AG09309 (cell line): ENCODE measurements around the gene CASP2.

Experiments used
- DNase-seq: peaks from one replicate; pipeline ENCODE4 v3.0.0-alpha.2; 2010; ENCODE audit warnings: low read depth
- H3K4me3 ChIP-seq: 2 replicates; pipeline ENCODE4 v1.5.1; 2011; ENCODE audit warnings: mild to moderate bottlenecking, low read depth, low read length, moderate library complexity; ENCODE audit not compliant: control insufficient read depth
- TF ChIP-seq, protein P1 (sequence below): IDR thresholded peaks from 2 replicates; pipeline ENCODE4 v1.5.1; 2011; ENCODE audit warnings: mild to moderate bottlenecking, low read depth, low read length, inconsistent platforms; ENCODE audit not compliant: insufficient read depth, control insufficient read depth; ENCODE audit errors: missing control alignments

Gene CASP2

DNA sequence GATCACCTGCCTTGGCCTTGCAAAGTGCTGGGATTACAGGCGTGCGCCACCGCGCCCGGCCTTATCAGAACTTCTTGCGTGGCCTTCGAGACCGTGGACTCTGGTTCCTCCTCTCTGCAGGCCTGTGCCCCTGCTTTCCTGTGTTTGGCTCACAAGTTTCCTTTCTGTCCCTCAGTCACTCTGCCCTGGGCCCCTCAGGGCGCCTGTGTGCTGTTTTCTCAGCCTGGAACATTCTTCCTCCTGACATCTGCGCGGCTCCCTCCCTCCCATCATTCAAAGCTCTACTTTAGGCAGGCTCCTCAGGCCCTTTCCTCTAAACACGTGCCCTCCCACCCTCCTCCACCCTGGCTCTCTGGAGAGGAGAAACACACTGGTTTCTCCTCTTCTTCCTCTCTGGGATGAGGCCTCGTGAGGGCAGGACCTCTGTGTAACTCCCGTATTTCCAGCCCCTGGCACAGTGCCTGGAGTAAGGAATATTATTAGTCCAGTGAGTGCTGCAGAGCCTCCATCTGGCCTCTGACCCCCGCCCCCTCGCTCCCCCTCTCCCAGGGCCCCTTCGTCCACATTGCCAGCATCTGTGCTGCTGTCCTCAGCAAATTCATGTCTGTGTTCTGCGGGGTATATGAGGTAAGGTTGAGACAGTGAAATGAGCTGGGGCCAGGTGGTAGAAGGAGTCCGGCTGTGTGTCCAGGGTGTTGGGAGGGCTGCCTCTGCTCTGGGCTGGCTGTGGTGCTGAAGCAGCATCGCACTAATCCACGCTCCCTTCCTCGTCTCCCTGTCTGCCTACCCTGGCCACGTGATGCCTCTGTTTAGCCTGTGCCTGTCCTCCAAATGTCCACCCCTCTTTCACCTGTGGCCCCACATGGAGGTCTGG, 34.8 kb downstream of the CASP2 start:
- no peak overlapping the region for H3K4me3 ChIP-seq
- no peak for DNase-seq
- TF ChIP-seq, protein P1, sequence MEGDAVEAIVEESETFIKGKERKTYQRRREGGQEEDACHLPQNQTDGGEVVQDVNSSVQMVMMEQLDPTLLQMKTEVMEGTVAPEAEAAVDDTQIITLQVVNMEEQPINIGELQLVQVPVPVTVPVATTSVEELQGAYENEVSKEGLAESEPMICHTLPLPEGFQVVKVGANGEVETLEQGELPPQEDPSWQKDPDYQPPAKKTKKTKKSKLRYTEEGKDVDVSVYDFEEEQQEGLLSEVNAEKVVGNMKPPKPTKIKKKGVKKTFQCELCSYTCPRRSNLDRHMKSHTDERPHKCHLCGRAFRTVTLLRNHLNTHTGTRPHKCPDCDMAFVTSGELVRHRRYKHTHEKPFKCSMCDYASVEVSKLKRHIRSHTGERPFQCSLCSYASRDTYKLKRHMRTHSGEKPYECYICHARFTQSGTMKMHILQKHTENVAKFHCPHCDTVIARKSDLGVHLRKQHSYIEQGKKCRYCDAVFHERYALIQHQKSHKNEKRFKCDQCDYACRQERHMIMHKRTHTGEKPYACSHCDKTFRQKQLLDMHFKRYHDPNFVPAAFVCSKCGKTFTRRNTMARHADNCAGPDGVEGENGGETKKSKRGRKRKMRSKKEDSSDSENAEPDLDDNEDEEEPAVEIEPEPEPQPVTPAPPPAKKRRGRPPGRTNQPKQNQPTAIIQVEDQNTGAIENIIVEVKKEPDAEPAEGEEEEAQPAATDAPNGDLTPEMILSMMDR, result no peak

DNA sequence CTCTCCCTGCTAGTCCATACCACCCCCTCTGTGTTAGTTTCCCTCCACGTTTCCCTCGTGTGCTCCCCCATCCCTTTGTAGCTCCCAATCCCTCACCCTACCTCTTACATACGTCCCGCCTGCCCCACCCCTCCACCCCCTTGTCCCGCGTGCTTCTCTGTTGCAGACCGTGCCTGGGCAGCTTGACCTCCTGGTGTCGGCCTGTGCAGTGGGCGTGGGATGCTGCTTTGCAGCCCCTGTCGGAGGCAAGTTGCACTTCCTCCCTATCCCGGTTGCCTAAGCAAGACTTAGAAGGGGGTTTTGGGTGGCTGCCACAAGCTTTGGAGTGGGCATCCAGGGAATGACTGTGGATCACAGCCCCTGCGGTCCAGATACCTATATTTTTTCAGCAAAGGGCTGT, 35.5 kb downstream of the CASP2 start:
- TF ChIP-seq, protein P1, result no peak
- H3K4me3 ChIP-seq, result no peak overlapping the region
- no peak for DNase-seq

DNA sequence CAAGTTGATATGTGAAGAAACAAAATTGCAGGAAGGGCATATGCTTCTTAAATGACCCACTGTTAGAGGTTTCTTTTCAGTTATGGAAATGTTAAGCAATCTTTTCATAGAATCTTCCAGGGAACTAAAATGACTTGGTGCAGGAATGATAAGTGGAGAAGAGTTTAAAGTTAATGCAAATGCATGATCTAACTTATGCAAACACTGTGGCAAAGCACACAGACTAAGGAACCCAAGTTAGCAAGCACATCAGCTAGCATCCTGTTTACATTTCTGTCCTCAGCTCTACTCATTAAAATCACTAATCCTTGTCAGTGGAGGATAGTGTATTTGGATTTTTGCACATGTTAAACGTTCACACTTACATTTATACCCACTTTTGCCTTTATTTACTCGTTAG, 37.1 kb downstream of the CASP2 start:
- no peak overlapping the region for H3K4me3 ChIP-seq
- no peak for DNase-seq
- TF ChIP-seq, protein P1, result no peak

DNA sequence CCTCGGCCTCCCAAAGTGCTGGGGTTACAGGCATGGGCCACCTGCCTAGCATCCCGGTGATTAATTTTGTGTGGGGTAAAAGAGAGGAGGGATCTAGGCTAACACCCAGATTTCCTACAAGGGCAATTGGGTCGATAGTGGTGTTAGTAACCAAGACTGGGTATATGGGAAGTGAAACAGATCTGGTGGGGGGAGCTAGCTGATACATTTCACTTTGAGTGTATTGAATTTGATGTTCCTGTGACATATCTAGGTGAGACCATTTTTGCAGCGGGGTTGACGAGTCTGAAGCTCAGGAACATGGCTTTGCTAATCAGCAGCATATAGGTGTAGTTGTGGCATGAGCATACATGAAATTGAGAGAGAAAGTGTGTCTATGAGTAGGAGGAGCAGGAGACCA, 39.8 kb downstream of the CASP2 start:
- no peak for DNase-seq
- no peak overlapping the region for H3K4me3 ChIP-seq
- TF ChIP-seq, protein P1, result no peak

DNA sequence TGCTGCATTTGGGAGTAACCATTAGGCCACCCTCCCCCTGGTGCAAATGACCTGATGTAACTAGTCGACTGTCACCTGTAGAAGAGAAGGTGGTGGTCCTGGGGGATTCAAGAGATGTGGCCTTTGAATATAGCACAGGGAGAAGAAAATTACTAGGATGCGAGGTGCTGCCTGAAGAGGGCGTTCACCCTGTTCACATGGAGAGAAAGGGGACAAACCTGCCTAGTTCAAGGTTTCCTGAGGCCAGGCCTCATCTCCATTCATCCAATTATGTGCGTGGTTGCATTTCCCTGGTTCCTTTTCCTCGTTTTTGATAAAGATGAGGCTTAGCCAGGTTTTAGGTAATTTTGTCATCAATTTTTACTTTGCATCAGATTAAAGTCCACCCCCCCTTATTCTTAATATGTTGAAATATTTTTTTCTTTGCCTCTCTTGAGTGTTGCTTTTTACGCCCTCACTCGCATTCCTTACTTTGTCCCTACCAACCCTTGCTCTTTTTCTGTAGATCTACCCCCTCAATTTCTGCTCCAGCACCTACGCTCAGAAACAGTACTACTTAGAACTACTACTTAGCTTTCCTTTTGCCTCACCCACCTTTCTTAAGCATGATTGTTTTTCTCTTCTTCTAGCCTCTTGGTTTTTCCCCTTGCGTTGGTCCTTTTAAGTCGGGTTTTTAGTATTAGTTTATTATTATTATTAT, 41.5 kb downstream of the CASP2 start:
- H3K4me3 ChIP-seq, result no peak overlapping the region
- TF ChIP-seq, protein P1, result no peak
- no peak for DNase-seq

DNA sequence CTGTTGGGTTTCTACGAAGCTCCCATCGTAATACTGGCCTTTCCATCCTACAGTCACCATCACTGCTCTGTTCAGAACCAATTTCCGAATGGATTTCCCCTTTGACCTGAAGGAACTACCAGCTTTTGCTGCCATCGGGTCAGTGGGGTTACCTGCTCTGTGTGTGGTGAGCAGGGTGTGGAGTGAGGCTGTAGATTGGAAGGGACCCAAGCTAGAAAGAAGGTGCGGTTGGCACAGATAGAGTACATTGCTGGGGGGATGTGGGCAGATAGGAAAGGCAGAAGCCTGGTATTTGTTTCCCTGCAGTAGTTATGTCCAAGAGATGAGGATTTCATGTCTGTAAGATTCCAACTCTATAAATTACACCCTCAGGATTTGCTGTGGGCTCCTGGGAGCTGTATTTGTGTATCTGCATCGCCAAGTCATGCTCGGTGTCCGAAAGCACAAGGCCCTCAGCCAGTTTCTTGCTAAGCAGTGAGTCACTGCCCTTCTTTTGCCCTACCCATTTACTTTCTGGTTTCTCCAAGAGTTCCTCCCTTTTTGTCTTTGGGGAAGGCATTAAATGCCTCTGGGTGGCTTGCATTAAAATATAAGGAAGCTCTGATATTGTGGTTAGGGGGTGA, 43.1 kb downstream of the CASP2 start:
- TF ChIP-seq, protein P1, result no peak
- DNase-seq, result peak; percentile 87
- H3K4me3 ChIP-seq, result no peak overlapping the region
